PC-3 (cell line): ENCODE measurements around the gene SLC35F3.
"Not testable (repeated sequence)": the region's sequence is repeated elsewhere in the genome, so short reads cannot be mapped to it uniquely, and the experiment has no call there.

ENCODE experiments used
- CTCF ChIP-seq: fragments of 300-600 bp; sonication (generic); conservative IDR thresholded peaks from 2 replicates; pipeline ENCODE4 v1.5.1; 2017; ENCODE audit warnings: antibody characterized with exemption, low read depth, mild to moderate bottlenecking, low read length
- EZH2phosphoT487 ChIP-seq: fragments of 300-600 bp; sonication (generic); IDR thresholded peaks from 2 replicates; pipeline ENCODE4 v1.6.1; 2018; ENCODE audit warnings: mild to moderate bottlenecking, antibody characterized with exemption, low read length, borderline replicate concordance

- not testable (repeated sequence) for TF ChIP-seq CTCF, EZH2phosphoT487
Measured at GRCh38 chr1:234247746-234248145, 343.3 kb downstream of the SLC35F3 start.
